Measurements from ENCODE around the gene GNG13.
"Not testable (repeated sequence)": the region's sequence is repeated elsewhere in the genome, so short reads cannot be mapped to it uniquely, and the experiment has no call there.

Gene GNG13

GRCh38 chr16:831571-832413, 31.3 kb upstream of the GNG13 start:
- DNase-seq, result no peak

GRCh38 chr16:830871-831570, 30.5 kb upstream of the GNG13 start:
- DNase-seq, result no peak

- no peak for DNase-seq
Observed at GRCh38 chr16:830107-830870, 29.8 kb upstream of the GNG13 start.

- DNase-seq, result no peak
Observed at GRCh38 chr16:828891-829290, 28.4 kb upstream of the GNG13 start.

- no peak for DNase-seq
Observed at GRCh38 chr16:827513-827912, 27.0 kb upstream of the GNG13 start.

- peak; percentile 27 for DNase-seq
Observed at GRCh38 chr16:825341-826061, 25.0 kb upstream of the GNG13 start.

- no peak for DNase-seq
Observed at GRCh38 chr16:824601-825000, 24.1 kb upstream of the GNG13 start.

- no peak for DNase-seq
Observed at GRCh38 chr16:824194-824593, 23.7 kb upstream of the GNG13 start.

- no peak for DNase-seq
Observed at GRCh38 chr16:822909-823297, 22.4 kb upstream of the GNG13 start.

- DNase-seq, result no peak
Observed at GRCh38 chr16:822174-822908, 21.8 kb upstream of the GNG13 start.

GRCh38 chr16:821751-822150, 21.2 kb upstream of the GNG13 start:
- DNase-seq, result no peak

GRCh38 chr16:820748-821147, 20.2 kb upstream of the GNG13 start:
- DNase-seq, result no peak

- not testable (repeated sequence) for DNase-seq
Observed at GRCh38 chr16:820044-820408, 19.5 kb upstream of the GNG13 start.

GRCh38 chr16:819336-820043, 19.0 kb upstream of the GNG13 start:
- no peak for DNase-seq

GRCh38 chr16:818592-818991, 18.1 kb upstream of the GNG13 start:
- DNase-seq, result no peak

- DNase-seq, result no peak
Observed at GRCh38 chr16:818132-818531, 17.6 kb upstream of the GNG13 start.

- DNase-seq, result no peak
Observed at GRCh38 chr16:817001-817906, 16.7 kb upstream of the GNG13 start.

GRCh38 chr16:815861-816260, 15.3 kb upstream of the GNG13 start:
- no peak for DNase-seq

GRCh38 chr16:814974-815373, 14.4 kb upstream of the GNG13 start:
- DNase-seq, result no peak

GRCh38 chr16:813916-814412, 13.4 kb upstream of the GNG13 start:
- DNase-seq, result no peak

Measured in DMS79 (cell line).